Left hindlimb (tissue), 1 donor: ENCODE data around the gene GRK3.
A peak's percentile ranks its signal among the peaks of the same experiment; 100 is the strongest.
"Not testable (repeated sequence)": the region's sequence is repeated elsewhere in the genome, so short reads cannot be mapped to it uniquely, and the experiment has no call there.

ENCODE experiments used
- DNase-seq: peaks from one replicate; pipeline ENCODE4 v3.0.0-alpha.2; 2018

The GRK3 gene

DNA sequence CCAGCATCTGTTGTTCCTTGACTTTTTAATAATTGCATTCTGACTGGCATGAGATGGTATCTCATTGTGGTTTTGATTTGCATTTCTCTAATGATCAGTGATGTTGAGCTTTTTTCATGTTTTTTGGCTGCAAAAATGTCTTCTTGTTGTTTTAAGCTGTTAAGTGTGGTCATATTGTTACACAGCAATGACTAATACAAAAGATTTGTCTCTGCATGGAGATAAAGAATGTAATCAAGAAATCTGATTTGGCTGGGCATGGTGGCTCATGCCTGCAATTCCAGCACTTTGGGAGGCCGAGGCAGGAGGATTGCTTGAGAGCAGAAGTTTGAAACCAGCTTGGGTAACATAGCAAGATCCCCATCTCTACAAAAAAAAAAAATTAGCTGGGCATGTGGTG, 12.1 kb upstream of the GRK3 start:
- not testable (repeated sequence) for DNase-seq

GRCh38 chr22:25553131-25553530, 11.3 kb upstream of the GRK3 start:
- no peak for DNase-seq

GRCh38 chr22:25554238-25554671, 10.2 kb upstream of the GRK3 start:
- no peak for DNase-seq

DNA sequence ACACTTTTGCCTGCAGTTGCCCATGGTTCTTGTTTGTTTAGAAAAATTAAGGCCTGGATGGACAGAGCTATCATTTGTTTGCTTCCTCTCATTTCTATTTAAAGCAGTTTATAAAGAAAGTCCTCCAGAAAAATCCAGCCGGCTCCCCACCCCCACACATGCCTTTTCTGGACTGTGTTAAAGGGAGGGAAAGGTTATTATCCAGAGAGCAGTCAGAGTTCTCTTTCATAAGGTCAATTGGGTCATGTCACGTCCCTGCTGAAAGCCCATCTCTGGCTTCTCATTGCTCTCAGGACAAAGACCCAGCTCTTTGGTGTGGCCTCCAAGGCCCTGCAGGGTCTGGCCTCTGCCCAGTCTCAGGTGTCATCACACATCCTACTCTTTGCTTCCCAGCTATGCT, 9.8 kb upstream of the GRK3 start:
- DNase-seq = no peak

GRCh38 chr22:25555586-25555985, 8.9 kb upstream of the GRK3 start:
- DNase-seq = peak; percentile 44

GRCh38 chr22:25557218-25557617, 7.3 kb upstream of the GRK3 start:
- DNase-seq = no peak

- no peak for DNase-seq
Observed at GRCh38 chr22:25558341-25558740, 6.1 kb upstream of the GRK3 start.

- not testable (repeated sequence) for DNase-seq
Observed at GRCh38 chr22:25559910-25560309, 4.6 kb upstream of the GRK3 start.

DNA sequence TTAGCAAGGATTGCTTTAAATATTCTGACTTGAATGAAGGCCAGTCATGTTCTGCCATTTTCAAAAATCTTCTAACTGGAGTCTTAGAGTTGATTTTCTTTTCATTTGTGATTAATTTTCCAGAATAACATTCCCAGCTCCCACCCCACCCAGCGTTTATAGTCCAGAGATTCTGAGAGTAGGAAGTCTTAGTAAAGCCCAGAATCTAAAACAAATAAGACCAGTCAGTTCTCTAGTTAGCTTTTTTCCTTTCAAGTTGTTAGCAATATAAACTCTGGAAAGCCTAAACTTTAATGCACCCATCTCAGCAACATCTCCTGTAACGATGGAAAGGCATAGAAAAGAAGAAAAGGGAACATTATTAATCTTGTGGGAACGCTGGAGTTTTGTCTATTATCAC, 3.3 kb upstream of the GRK3 start:
- DNase-seq = not testable (repeated sequence)

DNA sequence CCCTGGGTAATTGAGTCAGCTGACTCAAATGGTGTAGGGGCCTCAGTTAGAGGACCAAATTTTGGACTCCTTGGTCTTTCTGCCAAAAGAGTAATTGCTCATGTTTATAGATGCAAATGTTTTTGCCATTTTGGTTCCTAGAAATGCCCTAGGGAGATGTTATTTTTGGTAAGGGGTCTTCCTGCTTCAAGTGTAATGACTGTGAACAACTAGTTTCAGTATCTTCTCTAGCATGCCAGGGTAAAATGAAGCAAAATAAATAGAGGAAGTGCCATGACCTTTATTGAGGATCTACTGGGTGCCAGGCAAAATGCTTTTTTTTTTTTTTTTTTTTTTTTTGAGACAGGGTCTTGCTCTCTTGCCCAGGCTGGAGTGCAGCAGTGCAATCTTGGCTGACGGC, 2.5 kb upstream of the GRK3 start:
- DNase-seq = not testable (repeated sequence)

- not testable (repeated sequence) for DNase-seq
Observed at GRCh38 chr22:25562966-25563760, 1.3 kb upstream of the GRK3 start.

DNA sequence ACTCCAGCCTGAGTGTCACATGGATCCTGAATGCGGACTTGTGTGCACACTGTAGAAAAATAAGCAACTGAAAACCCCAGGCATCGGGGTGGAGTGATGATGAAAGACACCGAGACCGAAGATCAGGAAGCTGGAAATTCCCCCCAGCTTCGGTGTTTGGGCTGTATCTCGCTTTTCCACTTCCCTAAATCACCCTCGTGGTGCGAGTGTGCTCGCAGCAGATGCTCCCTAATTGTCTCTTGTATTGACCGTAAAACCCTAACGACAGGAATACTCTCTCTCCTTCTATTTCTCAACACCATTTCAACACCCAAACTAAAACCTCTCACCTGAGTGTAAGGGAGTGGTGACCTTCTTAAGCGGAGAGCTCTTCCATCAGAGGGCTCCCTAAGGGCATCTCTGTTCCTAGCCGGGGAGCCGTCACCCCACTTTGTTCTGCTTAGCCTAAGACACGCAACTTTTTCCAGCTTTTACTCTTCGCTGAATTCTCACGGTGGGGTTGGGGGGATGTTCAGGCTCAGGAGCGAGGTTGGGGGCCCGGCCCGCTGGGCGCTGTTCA, 635 bp upstream of the GRK3 start:
- no peak for DNase-seq

GRCh38 chr22:25564979-25565677, 653 bp downstream of the GRK3 start:
- DNase-seq = peak; percentile 49

DNA sequence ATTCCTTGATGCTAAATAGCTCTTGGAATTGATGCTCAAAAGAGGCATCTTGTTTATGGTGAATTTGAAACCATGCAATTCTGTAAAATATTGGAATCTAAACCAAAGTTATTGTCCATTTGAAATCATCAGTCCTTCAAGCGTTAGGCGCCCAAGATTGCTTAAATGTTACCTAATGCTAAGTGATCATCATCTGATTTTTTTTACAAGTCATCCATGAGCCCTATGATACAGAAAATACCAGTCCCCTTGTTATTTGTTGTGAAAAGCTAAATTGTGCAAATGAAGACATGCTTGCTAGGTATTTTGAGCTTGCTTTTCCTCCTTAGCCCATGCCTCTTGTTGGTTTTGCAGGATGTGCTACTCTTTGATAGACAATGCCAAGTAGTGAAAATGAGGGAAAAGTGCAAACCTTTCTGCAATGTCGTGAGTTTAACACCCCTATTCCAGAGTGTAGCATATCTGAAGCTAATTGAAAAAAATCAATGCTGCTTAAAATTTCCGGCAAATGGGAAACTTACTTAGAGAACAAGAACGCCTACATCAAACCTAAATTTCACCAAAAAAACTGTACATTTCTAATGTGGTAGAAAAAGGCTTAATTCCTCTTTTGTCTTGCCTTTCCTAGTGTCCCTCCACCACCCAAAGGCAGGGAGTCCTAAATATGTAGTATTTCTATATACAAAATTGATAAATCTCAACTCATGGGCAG, 1.9 kb downstream of the GRK3 start:
- DNase-seq = no peak

DNA sequence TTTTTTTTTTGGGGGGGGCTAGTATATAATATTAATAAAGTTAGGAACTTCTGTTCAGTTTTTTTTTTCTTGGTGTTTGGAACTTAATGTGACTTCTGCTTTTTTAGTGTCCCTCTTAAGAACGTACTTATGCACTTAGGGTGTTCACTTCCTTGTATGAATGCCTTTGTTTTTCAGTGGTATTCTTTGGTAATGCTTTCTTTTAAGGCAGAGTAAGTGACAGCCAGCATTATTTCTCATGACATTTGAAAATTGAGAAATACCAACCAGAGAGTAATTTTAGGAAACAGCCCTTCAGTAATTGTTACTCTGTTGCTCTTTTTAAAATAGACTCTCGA, 2.4 kb downstream of the GRK3 start:
- DNase-seq = no peak

DNA sequence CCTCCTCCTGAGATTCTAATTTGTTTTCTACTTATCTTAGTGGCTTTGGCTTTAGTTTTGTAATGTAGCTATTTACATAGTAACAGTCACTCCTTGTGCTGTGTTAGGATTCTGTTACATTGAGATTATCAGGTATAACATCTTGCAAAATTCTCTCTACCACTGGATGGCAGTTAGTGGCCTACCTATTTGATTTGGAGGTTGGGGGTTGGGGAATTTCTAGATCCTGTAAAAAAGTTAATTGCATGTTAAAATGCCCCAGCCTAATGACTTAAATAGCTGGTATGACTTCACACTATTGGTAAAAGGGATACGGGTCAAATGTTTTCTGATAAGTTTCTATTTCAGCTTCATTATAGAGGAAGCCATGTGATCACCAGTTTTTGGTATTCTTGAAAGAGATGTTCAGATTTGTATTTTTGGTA, 2.8 kb downstream of the GRK3 start:
- no peak for DNase-seq

DNA sequence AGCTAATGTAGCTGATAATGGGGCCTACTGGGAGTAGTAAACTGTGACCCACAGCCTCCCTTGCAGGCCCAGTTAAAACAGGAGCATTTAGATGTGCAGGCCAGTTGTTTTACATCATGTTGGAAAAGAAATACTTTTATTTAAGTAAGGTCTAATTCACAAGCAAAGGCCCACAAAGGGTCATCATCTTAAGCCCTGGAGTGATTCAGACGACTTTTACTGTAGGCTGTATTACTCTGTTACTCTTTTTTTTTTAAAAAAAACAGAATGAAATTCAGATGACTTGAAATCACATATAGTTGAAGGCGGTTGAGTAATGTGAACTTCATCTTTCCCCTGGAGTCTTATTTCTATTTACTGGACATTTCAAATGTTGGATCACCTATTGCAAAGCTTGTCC, 3.6 kb downstream of the GRK3 start:
- DNase-seq = not testable (repeated sequence)

DNA sequence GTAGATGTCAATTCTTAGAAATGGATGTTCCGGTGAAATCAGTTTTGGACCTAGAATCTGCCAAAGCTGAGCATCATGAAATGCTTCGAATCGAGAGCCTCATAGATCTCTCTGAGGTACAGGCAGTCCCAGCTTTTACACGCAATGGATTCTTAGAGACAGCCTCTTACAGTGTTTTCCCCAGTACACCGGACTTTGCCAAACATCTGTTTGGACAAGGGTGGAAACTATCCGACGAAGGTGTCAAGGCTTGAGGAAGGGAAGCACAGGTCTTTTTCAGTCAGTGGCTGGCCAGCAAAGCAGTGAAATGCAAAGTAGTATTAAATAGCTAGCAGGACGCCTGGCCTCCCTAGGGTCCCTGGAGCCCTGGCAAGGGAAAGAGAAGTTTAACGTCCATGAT, 4.9 kb downstream of the GRK3 start:
- DNase-seq = peak; percentile 66

GRCh38 chr22:25569983-25570382, 5.5 kb downstream of the GRK3 start:
- DNase-seq = no peak

GRCh38 chr22:25570486-25570885, 6.0 kb downstream of the GRK3 start:
- no peak for DNase-seq

DNA sequence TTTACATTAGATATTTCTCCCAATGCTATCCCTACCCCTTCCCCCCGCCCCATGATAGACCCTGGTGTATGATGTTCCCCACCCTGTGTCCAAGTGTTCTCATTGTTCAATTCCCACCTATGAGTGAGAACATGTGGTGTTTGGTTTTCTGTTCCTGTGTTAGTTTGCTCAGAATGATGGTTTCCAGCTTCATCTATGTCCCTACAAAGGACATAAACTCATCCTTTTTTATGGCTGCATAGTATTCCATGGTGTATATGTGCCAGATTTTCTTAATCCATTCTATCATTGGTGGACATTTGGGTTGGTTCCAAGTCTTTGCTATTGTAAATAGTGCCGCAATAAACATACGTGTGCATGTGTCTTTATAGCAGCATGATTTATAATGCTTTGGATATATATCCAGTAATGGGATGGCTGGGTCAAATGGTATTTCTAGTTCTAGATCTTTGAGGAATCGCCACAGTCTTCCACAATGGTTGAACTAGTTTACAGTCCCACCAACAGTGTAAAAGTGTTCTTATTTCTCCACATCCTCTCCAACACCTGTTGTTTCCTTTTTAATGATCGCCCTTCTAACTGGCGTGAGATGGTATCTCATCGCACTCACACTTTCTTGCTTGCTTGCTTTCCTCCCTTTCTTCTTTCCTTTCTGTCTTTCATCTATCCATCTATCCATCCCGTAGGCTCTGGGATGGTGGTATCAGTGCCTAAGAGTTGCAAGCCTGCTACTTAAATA, 7.7 kb downstream of the GRK3 start:
- DNase-seq = not testable (repeated sequence)

GRCh38 chr22:25572708-25573171, 8.3 kb downstream of the GRK3 start:
- DNase-seq = no peak

GRCh38 chr22:25573841-25574240, 9.4 kb downstream of the GRK3 start:
- DNase-seq = no peak
